ENCODE measurements around the gene L3MBTL2.

L3MBTL2 gene

DNA sequence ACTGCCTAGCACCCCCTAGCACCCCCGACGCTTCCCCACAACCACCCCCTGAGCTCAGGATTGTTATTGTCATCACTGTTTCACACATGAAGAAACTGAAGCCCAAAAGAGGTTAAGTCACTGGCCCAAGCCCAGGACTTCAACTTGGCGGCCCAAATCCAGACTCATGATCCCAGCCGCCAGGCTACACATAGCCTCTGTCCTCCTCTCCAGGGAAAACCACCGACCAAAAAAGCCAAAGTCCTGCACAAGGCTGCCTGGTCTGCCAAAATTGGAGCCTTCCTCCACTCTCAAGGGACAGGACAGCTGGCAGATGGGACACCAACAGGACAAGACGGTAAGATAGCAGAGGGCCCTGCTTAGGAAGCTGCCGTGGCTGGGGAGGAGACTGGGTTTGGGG lies 10.8 kb downstream of the L3MBTL2 start:
- no peak for FAIRE-seq

DNA sequence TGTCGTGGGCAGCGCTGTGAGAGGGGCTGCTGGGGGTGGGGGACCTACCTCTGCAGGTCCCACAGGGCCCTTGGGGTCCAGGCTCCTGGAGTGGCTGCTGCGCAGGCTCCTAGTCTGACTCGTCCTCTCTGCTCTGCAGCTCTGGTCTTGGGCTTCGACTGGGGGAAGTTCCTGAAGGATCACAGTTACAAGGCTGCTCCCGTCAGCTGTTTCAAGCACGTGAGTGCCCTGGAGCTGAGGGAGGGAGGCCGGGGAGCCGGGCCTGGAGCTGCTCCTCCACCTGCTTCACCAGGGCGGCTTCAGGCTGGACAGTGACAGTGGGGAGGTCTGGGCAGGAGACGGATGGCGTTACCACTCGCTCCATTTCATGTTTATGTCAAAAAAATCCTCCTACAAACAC lies 11.9 kb downstream of the L3MBTL2 start:
- FAIRE-seq: no peak

DNA sequence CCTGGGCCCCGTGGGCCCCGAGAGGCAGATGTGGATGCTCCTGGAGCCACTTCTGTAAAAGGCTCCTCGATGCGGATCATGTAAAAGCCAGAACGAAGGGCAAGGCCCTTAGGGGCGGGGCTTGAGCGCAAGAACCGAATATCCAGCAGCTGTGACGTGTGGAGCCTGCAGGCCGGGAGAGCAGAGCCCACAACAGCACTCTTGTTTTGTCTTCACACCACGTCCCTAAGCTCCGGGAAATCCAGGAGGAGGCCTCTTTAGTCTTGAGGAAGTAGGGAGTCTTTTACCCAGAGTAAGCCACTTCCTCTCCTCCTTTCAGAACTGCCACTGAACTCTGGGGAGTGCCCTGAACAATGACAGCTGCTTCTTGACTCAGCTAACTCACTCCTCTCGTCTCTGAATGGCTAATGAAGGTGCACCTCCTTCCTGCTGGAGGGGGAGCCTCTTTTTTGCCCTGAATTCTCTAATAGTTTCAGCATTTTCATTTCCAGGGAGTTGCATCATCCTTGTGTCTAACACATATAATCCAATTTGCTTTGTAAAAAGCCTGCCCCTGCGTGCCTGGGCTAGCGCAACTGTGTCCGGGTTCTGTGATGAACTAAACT lies 12.5 kb downstream of the L3MBTL2 start:
- no peak for FAIRE-seq

DNA sequence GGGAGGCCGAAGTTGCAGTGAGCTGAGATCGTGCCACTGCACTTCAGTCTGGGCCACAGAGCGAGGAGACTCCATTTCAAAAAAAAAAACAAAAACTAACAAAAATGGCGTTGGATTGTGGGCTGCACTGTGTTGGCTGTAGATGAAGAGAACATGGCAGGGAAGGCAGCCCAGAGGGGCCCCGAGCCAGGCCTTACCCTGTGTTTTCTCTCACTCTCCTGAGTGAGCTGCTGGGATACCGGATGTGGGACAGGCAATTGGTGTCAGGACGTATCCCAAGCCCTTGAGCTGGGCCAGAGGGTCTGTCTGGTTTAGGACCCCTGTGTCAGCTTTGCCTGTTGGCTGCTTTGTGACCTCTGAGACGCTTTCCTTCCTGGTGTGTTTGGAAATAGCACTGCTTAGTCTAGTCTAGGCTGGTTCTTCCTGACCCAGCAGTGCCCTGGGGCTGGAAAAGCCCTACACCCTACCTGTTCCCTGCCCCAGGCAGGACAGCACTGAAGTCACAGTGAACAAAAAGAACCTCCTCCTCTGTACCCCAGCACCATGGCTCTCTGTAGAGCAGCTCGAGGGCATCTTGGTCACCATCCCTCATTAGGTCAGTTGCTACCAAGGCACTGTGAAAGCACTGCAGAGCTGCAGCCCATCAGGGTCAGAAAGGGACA lies 17.9 kb downstream of the L3MBTL2 start:
- no peak for FAIRE-seq

DNA sequence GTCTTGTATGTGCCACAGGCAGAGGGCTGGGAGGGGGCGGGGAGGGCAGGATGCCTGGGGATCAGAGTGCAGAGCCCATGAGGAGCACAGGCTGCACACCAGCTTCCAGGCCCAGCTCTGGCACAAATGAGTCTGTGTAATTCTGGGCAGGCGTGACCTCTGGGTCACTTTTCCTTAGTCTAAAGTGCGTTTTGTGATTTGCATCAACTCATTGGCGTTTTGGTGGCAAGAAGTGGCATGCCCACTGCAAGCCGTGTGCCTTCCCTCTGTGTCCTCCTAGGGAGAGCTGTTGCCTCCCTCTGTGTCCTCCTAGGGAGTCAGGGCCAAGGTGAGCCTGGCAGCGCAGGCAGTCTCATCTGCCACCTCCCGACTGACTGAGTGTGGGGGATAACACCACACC lies 18.4 kb downstream of the L3MBTL2 start:
- no peak for FAIRE-seq

DNA sequence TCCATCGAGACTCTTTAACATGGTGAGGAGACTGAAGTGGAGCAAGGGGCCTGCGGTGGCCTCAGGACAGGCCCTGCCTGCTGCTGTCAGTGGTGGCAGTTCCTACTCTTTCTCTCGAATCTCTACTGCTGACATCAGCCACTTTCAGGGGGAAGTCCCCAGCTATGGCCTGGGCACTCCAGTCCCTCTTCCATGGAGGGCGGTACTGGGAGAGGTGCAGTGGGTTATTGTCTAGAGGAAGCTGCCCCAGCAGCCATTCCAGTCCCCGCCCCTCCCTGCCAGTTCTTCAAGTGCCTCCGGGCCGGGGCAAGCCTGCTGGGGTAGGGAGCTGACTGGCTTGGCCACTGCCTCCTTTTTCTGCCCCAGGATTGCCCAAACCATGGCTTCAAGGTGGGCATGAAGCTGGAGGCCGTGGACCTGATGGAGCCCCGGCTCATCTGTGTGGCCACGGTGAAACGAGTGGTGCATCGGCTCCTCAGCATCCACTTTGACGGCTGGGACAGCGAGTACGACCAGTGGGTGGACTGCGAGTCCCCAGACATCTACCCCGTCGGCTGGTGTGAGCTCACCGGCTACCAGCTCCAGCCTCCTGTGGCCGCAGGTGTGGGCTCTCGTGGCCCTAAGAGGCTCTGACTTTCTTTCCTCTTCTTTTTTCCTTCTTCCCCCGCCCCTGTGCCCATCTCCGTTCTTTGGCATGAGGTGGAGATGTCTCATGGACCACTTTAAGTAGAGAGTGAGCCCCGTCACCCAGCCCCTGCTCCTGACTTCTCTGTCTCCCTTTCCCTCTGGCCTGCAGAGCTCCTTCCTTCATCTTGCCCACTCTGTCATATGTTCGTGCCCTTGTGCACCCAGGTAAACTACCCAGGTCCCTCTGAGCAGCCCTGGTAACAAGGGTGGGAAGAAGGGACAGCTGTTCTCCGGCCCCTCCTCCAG lies 21.9 kb downstream of the L3MBTL2 start:
- FAIRE-seq: no peak

DNA sequence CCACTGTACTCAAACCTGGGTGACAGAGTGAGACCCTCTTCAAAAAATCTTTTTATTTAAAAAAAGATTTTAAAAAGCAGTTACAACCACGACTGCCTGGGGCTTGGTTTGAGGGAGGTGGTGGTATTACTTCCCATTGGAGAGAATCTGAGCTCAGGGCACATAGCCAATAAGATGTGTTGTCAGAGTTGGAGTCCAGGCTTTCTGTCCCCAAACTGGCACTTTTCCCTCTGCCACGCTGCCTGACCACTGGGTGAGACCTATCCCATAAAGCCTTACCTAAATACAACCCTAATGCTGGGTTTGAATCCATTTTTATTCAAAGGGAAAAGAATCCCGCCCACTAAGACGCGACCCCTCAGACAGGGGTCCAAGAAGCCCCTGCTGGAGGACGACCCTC lies 24.1 kb downstream of the L3MBTL2 start:
- FAIRE-seq: no peak

DNA sequence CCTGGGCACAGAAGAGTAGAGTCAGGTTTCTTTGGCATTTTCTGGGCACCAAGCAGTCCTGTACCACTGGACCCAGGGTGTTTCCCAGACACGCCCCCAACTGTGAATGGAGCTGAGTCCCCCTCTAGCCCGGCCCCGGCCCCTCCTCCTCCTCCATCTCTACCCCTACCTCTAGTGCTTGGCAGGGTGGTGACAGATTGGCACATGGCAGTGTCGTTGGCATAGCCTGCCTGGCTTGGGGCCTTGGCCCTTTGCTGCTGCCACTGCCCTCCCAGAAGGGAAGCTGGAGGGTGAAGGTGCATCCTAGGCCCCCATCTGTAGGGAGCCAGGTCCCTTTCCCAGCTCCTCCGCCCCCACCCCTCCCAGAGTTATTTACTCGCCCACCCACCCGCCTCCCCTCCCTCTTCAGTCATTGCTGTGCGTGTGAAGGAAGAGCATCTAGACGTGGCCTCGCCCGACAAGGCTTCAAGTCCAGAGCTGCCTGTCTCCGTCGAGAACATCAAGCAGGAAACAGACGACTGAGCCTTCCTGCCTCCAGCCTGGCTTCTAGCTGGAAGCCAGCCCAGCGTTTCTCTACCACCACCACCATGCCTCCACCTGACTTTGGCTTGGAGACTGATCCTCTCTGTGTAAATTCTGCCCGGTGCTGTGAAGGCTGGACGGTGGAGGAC lies 24.8 kb downstream of the L3MBTL2 start:
- FAIRE-seq: no peak

DNA sequence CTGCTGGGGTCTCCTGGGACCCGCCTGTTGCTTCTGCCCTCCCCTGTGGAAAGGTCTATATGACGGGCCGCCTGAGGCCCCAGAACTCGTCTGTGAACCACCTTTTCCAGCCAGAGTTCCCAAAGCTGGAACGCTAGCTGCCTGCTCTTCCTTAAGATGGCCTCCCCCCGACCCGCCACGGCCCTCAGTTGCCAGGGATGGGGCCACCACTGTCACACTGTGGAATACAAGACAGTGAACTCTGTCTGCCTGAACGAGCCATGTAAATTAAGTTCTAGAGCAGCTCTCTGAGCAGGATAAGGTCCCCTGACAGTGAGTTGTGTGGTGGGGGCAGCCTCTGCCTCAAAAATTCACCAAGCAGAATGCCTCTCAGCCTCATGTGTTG lies 25.3 kb downstream of the L3MBTL2 start:
- FAIRE-seq: no peak

DNA sequence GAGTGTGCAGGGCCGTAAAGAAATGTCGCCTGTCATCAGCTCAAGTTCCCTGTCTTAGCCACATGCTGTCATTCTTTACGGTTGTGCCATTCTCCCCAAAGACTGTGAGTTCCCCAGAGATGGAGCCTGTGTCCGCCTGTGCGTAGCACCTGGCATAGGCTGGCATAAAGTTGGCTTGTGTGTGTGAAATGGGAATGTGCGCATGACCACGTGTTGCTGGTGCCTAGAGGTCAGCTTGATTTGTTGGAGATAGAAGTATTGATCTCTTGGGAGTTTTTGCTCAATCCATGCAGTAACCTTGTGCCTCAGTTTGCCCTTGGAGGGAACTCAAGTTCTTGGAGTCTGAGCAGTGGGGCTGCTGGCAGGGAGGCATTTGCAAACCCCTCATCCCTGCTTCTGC lies 26.3 kb downstream of the L3MBTL2 start:
- FAIRE-seq: no peak

DNA sequence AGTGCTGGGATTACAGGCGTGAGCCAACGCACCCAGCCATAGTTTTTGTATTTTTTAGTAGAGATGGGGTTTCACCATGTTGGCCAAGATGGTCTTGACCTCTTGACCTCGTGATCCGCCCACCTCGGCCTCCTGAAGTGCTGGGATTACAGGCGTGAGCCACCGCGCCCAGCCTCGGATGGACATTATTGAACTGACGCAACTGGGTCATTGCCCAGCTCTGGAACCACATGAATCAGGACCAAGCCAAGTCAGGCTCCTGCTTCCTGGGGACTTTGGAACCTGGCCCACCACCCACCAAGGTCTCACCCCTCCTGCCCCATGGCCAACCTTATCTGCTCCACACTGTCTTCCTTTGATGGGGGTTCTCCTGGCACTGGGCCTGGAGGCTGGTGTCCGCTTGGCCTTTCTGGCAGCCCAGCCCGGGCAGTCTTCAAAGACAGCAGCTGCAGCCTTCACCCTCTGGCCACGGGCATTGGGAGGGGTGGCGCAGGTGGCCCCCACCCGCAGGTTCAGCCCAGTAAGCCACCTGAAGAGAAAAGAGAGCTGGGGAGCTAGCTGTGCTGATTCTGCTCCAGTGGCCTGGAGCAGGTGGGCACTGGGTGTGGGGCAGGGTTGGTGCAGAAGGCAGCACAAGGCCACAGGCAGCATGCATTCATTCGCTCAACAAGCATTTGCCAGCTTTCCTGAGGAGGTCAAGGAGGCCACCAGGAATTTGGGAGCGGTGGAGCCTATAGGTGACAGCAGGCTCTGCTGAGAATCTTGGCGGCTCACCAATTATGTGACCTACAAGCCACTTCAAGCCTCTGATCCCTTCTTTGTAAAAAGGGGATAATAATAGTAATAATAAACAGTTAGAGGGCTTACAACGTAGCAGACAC lies 29.9 kb downstream of the L3MBTL2 start:
- no peak for FAIRE-seq

DNA sequence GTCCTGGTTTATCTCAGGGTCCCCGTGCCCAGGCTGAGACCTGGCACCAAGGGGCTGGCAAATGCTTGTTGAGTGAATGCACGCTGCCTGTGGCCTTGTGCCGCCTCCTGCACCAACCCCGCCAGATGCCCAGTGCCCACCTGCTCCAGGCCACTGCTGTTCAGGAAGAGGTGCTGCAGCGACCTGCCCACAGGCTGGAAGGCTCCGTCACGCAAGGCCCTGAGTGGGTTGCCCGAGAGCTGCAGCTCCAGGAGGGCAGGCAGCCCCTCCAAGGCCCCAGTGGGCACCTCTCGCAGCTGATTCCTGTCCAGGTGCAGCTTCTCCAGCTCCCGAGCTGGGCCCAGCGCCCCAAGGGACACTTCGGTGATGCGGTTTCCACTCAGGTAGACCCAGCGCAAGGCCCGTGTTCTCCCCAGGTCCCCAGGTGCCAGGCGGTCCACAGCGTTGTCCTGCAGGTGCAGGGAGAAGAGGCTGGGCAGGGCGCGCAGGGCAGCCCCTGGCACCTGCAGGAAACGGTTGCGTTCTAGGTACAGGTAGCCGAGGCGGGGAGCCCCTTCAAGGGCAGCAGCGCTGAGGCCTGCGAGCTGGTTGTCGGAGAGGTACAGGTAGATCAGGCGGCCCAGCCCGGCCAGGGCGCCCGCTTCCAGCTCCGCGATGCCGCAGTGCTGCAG lies 32.1 kb downstream of the L3MBTL2 start:
- no peak for FAIRE-seq

DNA sequence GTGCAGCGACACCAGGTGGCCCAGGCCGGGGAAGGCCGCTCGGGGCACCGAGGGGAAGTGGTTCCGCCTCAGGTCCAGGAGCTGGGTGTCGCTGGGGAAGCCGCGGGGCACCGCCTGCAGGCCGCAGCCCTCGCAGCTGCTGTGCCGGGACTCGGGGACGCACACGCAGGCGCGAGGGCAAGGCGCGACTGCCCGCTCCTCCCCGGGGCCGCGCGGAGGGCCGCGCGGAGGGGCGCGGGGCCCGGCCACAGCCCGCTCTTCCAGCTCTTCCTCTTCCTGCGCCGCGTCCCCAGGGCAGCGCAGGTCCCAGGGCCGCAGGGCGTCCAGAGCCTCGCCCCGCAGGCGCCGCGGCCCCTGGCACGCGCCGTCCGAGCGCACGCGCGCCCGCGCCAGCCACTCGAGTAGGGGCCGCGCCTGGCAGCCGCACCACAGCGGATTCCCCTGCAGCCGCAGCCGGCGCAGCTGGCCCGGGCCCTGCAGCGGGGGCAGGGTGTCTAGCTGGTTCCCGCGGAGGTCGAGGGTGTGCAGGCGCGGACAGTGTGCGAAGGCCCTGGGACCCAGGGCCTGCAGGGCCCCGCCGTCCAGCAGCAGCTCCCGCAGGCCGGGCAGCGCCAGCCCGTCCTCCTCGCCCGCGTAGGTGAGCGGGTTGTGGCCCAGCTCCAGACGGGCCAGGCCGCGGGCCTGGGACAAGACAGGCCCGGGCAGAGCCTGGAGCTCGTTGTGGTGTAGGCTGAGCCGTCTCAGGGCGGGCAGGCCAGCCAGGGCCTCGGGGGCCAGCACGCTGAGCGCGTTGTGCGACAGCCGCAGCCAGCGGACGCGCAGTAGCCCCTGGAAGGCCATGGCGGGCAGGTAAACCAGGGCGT lies 32.8 kb downstream of the L3MBTL2 start:
- FAIRE-seq: no peak

DNA sequence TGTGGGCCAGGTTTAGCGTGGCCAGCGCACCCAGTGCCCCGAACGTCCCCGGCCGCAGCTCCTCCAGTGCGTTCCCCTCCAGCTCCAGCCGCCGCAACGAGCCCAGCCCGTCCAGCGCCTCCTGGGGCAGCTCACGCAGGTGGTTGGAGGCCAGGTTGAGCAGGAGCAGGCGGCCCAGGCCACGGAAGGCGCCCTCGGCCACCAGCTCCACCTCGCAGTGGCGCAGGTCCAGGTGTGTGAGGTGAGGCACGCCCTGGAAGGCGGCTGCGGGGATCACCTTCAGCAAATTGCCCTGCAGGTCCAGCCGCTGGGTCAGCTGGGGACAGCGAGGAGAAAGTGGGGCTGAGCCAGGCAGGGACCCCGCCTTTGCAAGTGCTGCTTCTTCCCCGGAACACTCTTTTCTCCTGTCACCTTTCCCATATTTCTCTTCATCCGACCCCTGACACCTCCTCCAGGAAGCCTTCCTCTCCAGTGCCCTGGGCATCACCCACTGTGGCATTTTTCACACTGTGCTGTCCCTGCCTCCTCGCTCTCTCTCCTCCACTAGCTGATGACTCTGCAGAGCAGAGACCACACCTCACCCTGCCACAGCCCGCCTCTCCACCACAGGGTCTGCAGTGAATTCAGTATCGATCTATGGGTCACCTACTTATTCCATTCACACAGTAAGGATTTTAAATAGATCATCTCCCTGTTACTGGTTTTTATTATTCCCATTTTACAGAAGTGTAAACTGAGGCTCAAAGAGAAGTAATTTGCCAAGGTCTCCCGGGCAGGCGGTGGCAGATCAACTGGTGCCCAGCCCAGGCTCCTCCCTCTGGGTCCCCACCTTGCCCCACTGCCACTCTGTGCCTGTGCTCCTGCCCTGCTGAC lies 33.7 kb downstream of the L3MBTL2 start:
- FAIRE-seq: no peak

DNA sequence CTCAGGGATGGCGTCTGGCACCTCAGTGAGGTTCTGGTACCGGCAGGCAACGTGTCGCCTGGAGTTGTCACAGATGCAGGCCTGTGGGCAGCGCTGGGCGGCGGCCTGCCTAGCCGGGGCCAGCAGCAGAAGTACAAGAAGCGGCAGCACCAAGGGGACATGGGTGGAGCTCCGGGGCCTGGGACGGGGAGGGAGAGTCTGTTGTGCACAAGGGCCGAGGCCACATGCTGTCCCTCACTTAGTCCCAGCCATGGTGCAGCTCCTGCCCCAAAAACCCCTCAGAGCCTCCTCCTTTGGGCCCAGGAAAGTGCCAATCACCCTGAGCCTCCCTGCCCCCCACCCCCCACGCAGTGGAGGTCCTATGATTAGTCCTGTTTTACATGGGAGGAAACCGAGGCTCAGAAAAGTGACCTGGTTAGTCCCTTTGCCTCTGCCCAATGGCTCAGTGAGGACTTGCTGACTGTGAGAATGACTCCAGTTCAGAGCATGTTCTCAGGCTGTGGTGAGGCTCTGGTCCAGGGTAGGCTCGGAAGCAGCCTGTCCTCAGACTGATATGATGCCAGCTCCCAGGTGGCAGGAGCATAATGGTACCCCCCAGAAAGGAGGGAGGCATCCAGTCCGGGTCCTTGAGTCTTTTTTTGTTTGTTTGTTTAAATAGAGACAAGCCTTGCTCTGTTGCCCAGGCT lies 34.5 kb downstream of the L3MBTL2 start:
- no peak for FAIRE-seq

DNA sequence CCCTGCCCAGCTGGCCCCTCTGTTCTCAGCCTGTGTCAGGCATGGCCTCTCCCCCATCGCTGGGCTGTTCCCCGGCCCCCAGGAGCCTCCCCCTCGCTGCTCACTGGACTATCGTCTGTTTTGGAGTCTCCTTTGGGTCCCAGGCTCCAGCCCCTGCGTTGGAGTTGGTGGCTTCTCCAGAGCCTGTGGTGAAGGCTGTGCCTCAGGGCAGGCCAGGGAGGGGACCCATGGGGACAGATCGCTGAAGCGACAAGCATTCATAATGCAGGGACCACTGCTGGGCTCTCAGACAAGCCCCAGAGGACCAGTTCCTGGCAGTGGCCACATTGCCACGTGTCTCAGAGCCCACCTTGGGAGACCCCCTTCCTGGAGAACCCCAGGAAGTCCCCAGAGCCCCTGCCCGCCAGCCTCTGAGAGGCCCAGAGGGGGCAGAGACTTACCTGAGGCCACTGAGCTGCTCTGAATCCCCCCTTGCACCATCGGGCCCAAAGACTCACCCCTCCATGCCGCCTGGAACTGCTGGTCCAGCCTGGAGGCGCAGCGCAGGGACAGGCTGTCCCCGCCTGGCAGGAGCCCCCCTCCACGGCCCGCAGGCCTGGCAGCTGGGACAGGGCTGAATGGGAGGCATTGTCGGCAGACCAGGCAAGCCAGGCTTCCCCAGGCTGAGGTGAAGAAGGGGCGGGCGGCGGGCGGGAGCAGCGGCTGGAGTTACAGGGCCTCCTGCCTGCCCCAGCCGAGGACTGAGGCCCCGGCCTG lies 35.4 kb downstream of the L3MBTL2 start, which contains the start of gene CHADL:
Gene CHADL, minus strand, starts transcription at position 555 of the 756 bp plus-strand sequence. Its CDS starts 50 bp downstream, at position 505.
- no peak for FAIRE-seq

DNA sequence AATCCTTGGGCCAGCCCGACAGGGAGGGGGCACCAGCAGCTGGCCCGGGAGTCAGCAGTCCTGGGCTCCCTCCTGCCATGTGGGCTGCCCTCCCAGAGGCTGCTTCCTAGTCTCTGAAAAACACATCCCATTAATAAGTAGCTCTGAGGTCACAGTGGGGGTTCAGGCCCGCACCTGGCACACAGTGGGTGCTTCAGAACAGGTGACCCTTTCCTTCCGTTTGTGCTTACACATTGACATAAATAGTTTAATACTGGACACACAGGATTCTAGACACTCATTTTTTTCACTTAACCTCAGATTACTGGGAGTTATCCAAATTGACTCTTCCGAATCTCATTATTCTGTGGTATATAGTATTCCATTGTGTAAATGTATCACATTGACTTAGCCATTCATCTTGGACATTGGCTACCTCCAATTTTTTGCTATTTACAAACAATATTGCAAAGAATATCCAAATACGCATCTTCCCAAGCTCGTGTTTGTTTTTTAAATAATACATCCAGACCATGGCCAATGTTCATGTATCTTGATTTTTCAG lies 36.1 kb downstream of the L3MBTL2 start:
- no peak for FAIRE-seq
